Measurements from ENCODE around the gene CTAGE9. TPM values are rescaled to one million over a fixed set of nuclear protein-coding genes. Genes with fewer than 3 reads are reported as not detected.

The CTAGE9 gene
- total RNA-seq, 2 donors from 2014 or later: not detected

GRCh38 chr6:131740161-131740560 lies 29.3 kb upstream of the CTAGE9 start:
- no peak overlapping the region for H3K9ac ChIP-seq (ENCODE audit: low read depth in 2 of 2, low read length in 2 of 2)
- H3K27me3 ChIP-seq: no peaks in the 10 kb centered on the region
- intact Hi-C loops (cut with DNase I): no loop called here
- no peak overlapping the region for H3K27ac ChIP-seq
- no peaks in the 10 kb centered on the region for H3K4me1 ChIP-seq
- TF ChIP-seq, protein P1, sequence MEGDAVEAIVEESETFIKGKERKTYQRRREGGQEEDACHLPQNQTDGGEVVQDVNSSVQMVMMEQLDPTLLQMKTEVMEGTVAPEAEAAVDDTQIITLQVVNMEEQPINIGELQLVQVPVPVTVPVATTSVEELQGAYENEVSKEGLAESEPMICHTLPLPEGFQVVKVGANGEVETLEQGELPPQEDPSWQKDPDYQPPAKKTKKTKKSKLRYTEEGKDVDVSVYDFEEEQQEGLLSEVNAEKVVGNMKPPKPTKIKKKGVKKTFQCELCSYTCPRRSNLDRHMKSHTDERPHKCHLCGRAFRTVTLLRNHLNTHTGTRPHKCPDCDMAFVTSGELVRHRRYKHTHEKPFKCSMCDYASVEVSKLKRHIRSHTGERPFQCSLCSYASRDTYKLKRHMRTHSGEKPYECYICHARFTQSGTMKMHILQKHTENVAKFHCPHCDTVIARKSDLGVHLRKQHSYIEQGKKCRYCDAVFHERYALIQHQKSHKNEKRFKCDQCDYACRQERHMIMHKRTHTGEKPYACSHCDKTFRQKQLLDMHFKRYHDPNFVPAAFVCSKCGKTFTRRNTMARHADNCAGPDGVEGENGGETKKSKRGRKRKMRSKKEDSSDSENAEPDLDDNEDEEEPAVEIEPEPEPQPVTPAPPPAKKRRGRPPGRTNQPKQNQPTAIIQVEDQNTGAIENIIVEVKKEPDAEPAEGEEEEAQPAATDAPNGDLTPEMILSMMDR (IDR thresholded peaks at IDR 0.05): no peak
- no peak for DNase-seq
- H3K36me3 ChIP-seq: no peaks in the 10 kb centered on the region
- no peaks in the 10 kb centered on the region for H3K9me3 ChIP-seq
- H3K4me3 ChIP-seq: no peak overlapping the region

DNA sequence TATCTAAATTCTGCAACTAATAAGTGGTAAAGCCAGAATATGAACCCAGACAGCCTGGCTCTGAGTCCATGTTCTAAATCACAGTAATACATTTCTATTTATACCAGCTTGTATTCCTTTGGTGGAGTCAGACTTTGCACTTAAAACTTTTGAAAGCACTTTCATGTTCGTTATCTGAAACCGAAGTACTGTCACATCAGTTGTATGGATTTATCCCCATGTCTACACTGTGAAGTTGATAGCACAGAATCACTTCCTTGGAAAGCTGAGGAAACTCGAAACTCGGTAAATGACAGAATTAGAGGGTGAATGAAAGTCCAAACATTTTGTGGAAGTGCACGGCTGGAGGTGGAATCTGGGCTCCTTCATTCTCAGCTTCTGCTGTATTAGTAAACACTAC lies 28.3 kb upstream of the CTAGE9 start:
- TF ChIP-seq, protein P1 (IDR thresholded peaks at IDR 0.05): no peak

DNA sequence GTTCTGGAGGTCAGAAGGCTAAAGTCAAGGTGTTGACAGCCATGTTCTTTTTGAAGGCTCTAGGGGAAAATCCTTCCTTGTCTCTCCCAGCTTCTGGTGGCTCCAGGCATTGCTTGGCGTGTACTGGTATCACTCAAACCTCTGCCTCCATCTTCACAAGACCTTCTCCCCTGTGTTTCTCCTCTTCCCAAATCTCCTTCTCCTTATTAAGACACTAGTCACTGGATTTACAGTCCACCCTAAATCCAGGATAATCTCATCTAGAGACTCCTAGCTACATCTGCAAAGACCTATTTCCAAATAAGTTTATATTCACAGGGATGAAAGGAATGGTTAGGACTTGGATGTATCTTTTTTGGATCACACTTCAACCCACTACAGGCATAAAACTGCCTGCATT lies 26.0 kb upstream of the CTAGE9 start:
- no peak overlapping the region for H3K4me3 ChIP-seq
- H3K36me3 ChIP-seq: no peaks in the 10 kb centered on the region
- no peak overlapping the region for H3K9ac ChIP-seq (ENCODE audit: low read depth in 2 of 2, low read length in 2 of 2)
- no peak for DNase-seq
- TF ChIP-seq, protein P1 (IDR thresholded peaks at IDR 0.05): no peak
- no peak overlapping the region for H3K27ac ChIP-seq
- intact Hi-C loops (cut with DNase I): no loop called here
- H3K9me3 ChIP-seq: no peaks in the 10 kb centered on the region
- H3K27me3 ChIP-seq: no peaks in the 10 kb centered on the region
- no peaks in the 10 kb centered on the region for H3K4me1 ChIP-seq

More for the DNA sequence above, 28.3 kb upstream of the CTAGE9 start:
- Histone ChIP-seq H3K27me3 (no peaks in the 10 kb centered on the region), H3K4me1 (no peaks in the 10 kb centered on the region), H3K27ac (no peak overlapping the region), H3K4me3 (no peak overlapping the region), H3K9ac (ENCODE audit: low read depth in 2 of 2, low read length in 2 of 2) (no peak overlapping the region), H3K36me3 (no peaks in the 10 kb centered on the region), H3K9me3 (no peaks in the 10 kb centered on the region)
- intact Hi-C loops (cut with DNase I): no loop called here
- DNase-seq: no peak

DNA sequence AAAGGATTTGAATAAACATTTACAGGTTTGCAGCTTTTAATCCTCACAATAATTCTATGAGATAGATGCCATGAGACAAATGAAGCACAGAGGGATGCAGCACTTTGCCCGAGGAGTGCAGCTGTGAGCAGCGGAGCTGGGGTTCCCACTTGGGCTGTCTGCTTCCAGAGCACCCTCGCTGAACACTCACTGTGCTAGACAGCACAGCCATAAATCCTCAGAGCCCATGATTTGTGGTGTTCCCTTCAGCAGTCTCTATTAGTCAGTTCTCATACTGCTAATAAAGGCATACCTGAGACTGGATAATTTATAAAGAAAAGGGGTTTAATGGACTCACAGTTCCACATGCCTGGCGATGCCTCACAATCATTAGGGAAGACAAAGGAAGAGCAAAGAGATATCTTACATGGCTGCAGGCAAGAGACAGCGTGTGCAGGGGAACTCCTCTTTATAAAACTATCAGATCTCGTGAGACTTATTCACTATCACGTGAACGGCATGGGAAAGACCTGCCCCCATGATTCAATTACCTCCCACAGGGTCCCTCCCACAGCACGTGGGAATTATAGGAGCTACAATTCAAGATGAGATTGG lies 25.3 kb upstream of the CTAGE9 start:
- H3K9me3 ChIP-seq: no peaks in the 10 kb centered on the region
- H3K27me3 ChIP-seq: no peaks in the 10 kb centered on the region
- no peaks in the 10 kb centered on the region for H3K4me1 ChIP-seq
- no peaks in the 10 kb centered on the region for H3K36me3 ChIP-seq
- H3K4me3 ChIP-seq: no peak overlapping the region
- H3K27ac ChIP-seq: no peak overlapping the region
- TF ChIP-seq, protein P1 (IDR thresholded peaks at IDR 0.05): no peak
- DNase-seq: no peak
- H3K9ac ChIP-seq (ENCODE audit: low read depth in 2 of 2, low read length in 2 of 2): no peak overlapping the region
- intact Hi-C loops (cut with DNase I): no loop called here

DNA sequence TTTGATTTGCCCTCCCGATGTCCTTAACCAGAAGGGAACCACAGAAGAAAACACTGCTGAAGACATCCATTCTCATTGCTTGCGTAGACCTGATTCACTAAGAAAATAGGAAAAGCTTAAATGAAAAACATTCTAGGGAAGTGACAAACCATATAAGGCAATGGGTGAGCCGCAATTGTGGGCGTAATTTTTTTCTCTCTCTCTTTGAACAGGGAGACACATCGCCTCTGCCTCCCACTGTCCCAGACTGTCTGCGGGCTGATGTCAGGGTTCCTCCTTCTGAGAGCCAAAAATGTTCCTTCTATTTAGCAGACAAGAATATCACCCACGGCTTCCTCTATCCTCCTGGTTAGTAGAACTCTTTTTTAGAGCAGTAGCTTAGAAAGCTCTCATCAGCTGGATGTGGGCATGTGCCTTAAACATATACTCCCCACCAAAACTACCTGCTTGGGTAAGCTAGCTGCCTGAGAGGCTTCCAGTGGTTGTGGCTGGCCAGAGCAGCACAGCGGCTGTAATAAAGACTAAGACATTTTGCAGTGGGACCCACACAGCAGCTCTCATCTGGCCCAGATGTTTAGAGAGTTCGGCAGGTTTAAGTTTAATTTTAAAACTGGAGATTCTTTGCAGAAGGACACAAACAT lies 22.7 kb upstream of the CTAGE9 start:
- H3K27me3 ChIP-seq: no peaks in the 10 kb centered on the region
- H3K4me1 ChIP-seq: no peaks in the 10 kb centered on the region
- no peak overlapping the region for H3K27ac ChIP-seq
- H3K9ac ChIP-seq (ENCODE audit: low read depth in 2 of 2, low read length in 2 of 2): no peak overlapping the region
- TF ChIP-seq, protein P1 (IDR thresholded peaks at IDR 0.05): no peak
- H3K9me3 ChIP-seq: no peaks in the 10 kb centered on the region
- no peak overlapping the region for H3K4me3 ChIP-seq
- intact Hi-C loops (cut with DNase I): no loop called here
- H3K36me3 ChIP-seq: no peaks in the 10 kb centered on the region
- no peak for DNase-seq
